Stimulated activated CD8-positive, alpha-beta memory T cell treated with anti-CD3 and anti-CD28 coated beads, Interleukin-12 subunit alpha, Interleukin-12 subunit beta, amount 100 ng/mL, for 1 hour (primary cell): ENCODE results near the gene HCAR2.
A peak's percentile ranks its signal among the peaks of the same experiment; 100 is the strongest.
"Not testable (repeated sequence)": the region's sequence is repeated elsewhere in the genome, so short reads cannot be mapped to it uniquely, and the experiment has no call there.

Source experiments
- DNase-seq: peaks from one replicate; pipeline ENCODE4 v3.0.0-alpha.2; 2020; ENCODE audit warnings: low read depth

The HCAR2 gene

DNA sequence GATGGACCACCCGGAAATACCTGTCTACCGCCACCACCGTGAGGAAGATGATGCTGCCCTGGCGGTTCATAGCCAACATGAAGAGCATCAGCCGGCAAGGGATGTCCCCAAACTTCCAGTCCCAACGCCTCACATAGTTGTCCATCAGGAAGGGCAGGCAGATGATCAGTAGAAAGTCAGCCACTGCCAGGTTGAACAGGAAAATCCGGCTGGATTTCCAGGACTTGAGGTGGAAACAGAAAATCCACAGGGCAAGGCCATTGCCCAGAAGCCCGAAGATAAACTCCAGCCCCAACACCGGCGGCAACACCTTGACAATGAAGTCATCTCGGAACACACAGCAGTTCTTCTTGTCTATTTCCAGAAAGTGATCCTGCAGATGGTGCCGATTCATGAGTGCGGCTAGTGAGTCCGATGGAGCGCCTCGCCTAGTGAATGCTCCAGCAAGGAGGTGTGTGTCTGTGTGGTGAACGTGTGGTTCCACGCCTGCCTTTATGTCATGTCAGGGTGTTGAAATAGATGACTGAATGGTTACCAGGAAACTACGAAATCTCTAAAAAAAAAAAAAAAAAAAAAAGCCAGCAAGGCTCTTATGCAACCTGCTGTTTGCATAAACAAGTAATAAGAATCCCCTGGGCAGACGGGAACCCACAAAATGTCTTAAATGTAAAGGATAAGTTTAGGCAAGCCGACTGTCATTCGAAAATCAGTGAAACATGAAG, at the start of gene HCAR2:
Gene HCAR2, minus strand, starts transcription at position 468 of the 722 bp plus-strand sequence. Its CDS starts 74 bp downstream, at position 394.
- not testable (repeated sequence) for DNase-seq

DNA sequence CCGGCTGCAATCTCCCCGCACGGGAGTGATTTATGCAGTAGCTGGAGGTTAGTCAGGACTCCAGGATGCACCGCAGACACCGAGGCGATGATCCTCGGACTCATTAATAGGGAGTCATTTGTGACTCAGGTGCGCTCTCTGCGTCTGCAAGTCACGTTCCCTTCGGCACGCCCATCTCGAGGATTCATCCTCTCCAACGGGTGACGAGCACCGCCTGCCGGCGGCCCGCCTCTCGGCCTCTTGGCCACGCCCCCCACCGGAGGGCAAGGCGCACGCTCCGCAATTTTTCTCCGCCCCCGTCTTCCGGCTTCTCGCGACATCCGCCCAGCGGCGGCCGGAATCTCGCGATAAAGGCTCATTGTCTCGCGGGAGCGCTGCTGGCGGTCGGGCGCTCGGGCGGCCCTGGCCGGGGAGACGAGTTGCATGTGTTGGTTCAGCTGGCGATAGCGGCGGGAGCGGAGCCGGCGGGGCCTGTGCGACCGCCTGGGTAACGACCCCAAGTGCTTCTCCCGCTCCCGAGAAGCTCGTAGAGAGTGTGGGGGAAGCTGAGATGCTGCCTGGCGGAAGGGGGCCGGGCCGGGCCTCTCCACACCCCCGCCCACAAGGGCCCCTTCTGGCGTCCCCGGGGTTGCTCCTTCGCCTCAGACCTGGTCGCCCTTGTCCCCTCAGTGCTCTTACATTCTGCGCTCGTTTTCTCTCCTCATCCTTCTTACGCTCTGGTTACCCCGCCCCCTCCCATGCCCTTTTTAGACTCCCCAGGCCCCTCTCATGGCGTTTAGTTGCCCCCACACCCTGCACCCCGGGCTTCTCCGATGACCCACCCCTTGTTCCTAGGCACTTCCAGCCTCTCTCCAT, 49.5 kb upstream of the HCAR2 start, which contains the start of gene DENR:
Gene DENR, plus strand, starts transcription at position 361 of the 855 bp plus-strand sequence. CDS start 878 bp downstream, outside the sequence.
- DNase-seq: peak; percentile 98

DNA sequence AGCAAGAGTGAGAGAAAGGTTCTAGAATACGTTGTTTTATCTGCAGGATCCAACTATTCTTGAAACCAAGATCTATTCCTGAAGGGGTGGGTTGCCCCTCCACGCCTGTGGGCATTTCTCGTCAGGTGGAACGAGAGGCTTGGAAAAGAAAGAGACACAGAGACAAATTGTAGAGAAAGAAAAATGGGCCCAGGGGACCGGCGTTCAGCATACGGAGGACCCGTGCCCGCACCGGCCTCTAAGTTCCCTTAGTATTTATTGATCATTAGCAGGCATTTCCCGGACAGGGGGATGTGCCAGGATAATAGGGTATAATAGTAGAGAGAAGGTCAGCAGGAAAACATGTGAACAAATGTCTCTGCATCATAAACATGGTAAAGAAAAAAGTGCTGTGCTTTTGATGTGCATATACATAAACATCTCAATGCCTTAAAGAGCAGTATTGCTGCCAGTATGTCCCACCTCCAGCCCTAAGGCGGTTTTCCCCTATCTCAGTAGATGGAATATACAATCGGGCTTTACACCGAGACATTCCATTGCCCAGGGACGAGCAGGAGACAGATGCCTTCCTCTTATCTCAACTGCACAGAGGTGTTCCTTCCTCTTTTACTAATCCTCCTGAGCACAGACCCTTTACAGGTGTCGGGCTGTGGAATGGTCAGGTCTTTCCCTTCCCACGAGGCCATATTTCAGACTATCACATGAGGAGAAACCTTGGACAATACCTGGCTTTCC, 47.8 kb upstream of the HCAR2 start:
- DNase-seq: not testable (repeated sequence)

DNA sequence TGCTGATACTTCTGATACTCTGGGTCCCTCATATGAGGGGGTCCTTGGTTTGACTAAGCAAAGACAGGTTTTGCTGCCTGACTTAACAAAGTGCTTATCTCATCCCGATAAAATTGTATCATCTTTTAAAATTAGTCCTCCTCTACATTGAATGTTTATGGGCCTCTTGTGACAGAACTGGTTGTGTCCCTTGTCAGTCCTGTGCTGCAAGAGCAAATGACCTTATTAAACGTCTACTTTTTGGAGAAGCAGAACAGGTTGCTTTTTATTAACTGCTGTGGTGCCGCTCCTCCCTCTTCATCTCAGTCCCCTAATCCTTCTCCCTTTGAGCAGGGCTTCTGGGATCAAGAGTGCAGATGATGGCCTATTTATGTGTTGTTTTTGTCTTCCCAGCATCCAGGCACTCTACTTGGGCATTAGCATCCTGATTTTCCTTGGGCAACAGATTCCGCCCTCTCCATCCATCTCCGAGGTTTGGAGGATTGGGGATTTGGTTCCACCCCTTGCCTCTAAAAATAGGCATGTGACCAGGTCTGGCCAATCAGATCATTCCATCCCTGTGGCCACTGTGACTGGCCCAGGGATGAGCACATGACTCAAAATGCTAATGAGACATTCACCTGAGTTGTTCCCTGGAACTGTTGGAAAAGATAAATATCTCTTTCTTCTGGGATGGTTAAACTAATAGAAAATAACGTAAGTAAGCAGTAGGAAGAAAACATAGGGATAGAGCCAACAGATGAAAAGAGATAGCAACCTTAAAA, 46.6 kb upstream of the HCAR2 start:
- no peak for DNase-seq

DNA sequence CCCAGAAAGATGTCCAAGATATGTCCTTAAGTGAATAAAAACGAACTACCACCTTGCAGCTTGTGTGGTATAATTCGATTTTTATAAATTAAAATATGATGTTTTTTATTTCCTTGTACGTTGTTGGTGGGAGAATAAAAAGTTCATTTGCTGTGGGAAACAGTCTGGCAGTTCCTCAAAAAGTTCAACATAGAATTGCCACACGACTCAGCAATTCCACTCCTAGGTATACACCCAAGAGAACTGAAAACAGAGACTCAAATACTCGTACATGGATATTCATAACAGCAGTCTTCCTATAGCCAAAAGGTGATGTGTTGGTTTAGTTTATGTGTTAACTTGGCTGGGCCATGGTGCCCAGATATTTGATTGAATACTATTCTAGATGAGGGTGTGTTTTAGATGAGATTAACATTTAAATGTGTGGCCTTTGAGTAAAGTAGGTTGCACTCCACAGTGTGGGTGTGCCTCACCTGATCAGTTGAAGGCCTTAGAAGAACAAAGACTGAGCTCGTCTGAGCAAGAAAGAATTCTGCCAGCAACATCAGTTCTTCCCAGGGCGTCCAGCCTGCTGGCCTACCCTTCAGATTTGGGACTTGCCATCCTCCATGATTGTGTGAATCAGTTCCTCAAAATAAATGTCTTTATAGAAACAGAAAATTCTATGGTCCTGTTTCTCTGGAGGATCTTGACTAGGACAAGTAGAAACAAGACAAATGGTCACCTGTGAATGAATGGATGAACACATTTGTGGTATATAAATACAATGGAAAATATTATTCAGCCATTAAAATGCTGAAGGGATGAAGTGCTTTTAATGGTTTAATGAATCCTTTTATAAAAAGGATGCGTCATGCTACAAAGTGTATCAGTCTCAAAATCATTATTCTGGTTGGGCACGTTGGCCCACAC, 44.3 kb upstream of the HCAR2 start:
- DNase-seq: no peak

DNA sequence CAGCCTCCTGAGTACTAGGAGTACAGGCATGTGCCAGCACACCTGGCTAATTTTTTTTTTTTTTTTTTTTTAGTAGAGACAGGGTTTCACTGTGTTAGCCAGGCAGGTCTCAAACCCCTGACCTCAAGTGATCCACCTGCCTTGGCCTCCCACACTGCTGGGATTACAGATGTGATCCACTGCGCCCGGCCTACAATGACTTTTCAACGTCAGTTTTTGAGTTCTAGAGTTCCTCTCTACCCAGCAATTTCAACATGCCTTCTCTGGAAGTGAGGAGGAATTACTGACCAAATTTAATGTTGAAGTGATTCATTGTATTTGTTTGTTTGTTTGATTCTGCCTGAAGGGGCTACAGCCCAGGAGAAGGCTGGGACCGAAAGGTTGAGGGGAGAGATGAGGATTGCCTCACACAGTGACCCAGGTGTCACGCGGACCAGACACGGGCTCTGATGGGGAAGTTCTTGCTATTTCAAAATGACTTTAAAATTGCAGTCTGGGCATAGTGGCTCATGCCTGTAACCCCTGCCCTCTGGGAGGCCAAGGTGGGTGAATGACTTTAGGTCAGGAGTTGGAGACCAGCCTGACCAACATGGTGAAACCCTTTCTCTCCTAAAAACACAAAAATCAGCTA, 40.9 kb upstream of the HCAR2 start:
- DNase-seq: no peak

DNA sequence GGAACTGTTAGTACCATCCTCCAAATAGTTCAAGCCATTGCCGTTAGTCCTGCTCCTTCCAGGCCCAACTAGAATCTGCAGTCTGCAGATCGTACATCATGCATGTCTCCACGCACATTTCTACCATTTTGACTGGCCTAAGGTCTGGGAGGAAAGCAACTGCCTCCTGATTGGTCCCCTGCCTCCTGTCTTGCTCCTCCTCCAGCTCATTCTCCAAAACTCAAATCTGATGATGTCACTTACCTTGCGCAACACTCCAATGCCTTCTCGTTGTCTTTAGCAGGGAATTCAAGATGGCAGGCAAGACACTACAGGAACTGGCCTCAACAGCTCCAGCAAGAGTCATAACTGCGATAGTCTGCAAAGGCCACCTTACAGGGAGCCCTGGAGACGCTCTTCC, 37.2 kb upstream of the HCAR2 start:
- DNase-seq: no peak

DNA sequence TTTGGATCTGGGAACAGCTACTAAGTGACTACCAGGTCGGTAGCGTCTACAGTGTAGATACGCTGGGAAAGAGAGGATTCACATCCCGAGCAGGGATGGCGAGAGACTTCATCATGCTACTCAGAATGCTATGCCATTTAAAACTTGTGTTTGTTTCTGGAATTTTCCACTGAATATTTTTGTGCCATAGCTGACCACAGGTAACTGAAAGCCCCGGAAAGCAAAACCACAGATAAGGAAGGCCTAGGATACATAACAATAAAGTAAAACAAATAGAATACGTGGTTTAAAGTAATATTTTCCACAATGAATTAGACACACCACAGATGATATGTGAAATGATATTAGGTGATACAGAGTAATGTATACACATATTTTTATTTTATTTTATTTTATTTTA, 35.4 kb upstream of the HCAR2 start:
- DNase-seq: no peak

DNA sequence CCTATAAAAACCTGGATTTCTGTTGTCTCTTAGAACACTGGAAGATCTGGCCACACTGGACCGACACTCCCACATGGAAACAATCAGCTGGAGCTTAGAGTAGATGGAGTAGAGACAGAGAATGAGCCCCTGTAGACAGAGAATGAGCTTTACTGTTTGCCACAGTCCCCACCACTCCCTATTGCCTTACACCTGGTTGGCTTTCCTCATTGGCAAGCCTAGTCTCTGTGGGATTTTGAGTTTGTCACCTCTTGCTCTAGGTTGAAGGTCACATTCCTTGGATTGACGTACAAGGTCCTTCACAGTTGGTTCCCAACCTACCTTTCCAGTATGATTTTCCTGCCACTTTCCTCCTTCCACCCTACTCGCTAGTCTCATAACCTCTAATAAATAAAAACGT, 29.5 kb upstream of the HCAR2 start:
- no peak for DNase-seq

DNA sequence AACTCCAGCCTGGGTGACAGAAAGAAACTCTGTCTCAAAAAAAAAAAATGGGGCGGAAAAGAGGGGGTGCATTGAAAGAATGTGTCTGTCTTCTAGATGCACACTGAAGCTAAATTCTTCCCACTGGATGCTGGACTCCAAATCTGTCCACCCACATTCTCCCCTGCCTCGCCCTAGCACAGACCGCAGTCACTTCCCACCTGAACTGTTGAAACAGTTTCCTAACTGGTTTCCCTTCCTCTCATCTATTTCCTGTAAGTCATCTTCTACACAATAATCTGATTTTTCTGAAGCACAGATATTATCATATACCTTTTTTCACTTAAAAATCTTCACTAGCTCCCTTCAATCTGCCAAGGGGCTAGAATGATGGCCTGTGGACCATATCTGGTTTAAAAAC, 29.0 kb upstream of the HCAR2 start:
- no peak for DNase-seq

DNA sequence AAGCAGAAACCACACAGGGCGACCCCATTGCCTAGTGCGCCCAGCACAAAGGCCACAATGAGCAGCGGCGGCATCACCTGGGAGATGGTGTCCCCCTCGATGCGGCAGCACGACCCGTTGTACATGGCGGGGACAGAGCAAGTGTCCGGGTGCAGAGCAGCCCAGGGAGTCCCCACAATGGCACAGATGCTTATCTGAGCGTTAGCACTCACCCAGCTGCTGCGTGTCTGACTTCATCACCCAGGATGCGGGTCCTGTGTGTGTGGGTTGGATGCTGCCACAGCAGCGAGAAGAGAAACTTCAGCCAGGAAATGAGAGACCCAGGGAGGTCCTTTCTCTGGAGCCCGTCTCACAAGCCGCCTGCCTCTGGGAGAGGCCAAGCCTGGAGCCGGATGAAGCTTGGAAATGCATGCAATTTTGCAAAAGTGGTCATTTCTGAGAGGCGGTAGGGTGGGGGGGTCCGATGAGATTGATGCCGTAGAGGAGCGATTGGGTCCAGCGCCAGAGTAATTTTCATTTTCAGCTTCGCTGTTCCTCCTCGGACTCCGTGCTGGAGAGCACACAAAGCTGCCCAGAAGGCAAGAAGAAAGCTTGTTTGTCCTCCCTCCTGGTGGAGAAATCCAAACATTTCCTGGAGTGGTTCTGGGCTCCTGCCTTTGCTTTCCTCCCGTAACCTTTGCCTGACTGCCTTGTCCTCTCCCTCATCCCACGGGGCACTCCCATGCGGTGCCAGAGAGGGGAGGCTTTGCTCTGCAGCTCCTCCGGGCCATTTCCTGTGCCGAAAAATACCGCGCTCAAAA, 27.3 kb upstream of the HCAR2 start, which contains the start of gene HCAR1:
Gene HCAR1, minus strand, starts transcription at position 630 of the 800 bp plus-strand sequence. Its CDS starts 505 bp downstream, at position 125.
- DNase-seq: no peak

DNA sequence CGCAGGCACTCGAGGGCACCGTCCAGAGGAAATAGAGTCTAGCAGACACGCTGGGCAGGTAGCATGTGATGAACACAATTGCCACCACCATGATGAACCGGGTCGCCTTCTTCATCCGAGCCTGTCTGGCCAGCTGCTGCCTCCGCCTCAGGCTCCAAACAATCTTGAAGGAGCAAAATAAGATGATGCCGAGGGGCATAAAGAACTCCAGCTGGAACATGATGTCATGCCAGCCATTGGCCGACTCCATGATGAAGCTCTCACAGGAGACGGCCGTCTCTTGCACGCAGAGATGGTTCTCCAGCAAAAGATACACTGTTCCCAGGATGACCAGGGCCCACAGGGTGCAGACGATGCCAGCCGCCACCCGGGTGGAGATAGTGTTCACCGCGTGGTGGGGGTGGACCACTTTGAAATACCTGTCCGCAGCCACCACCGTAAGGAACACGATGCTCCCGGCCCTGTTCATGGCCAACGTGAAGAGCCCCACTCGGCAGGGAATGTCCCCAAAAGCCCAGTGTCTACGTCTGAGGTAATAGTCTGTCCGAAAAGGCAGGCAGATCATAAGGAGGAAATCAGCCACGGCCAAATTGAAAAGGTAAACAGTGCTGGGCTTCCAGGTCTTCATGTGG, 26.5 kb upstream of the HCAR2 start:
- DNase-seq: no peak

DNA sequence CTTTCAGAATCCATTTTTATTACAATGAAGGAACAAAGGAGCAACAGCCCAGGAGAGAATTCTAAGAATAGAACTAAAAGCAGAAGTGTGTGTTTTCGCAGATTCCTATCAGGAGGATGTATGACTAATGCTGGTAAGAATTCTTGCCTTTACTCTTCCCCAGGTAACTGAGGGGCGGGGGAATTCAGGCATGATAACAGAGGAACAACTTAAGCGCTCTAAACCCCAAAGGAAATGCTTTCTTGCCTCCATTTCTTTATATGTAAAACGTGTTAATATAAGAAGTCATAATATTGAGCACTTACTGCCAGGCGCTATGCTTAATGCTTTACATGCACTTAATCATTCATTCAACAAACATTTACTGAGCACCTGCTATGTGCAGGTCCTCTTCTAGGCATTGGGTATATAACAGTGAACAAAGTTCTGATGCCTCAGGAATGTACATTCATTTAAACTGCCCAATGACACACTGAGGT, 23.0 kb upstream of the HCAR2 start:
- DNase-seq: no peak

DNA sequence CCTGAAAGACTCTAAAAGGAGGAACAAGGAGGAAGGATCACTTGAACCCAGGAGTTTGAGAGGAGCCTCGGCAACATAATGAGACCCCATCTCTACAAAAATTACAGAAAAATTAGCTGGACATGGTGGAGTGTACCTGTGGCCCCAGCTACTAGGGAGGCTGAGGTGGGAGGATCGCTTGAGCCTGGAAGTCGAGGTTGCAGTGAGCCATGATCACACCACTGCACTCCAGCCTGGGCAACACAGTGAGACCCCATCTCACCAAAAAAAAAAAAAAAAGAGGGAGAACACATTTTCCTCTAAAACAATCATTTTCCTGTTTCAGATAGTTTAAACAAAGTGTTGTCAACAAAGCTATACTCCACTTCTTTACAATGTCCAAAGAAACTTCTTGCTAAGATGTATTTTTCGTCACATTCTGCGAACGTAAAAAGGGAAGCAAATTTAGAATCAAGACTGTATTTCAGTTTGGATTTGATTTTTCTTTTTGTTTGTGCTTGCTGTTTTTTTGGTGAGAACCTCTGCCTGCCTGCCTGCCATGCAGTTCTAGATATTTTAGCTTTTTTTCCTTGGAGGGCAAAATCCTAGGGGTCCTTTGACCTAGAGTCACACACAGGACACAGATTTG, 22.4 kb upstream of the HCAR2 start:
- DNase-seq: no peak

DNA sequence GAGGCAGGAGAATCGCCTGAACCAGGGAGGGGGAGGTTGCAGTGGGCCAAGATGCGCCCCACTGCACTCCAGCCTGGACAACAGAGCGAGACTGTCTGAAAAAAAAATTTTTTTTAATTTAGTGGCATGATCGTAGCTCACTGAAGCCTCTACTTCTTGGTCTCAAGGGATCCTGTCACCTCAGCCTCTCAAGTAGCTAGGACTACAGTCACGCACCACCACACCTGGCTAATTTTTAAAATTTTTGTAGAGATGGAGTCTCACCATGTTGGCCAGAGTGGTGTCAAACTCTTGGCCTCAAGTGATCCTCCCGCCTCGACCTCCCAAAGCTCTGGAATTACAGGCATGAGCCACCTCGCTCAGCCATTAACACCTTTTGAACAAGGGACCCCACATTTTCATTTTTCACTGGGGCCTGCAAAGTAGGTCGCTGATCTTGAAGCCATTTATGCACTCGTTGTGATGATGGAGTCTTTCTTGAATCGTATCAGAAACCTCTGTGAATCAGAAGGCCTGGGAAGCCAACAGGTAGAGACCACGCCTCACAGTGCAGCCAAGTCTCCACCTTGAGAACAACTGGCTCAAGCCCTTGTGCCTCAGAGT, 21.6 kb upstream of the HCAR2 start:
- no peak for DNase-seq

DNA sequence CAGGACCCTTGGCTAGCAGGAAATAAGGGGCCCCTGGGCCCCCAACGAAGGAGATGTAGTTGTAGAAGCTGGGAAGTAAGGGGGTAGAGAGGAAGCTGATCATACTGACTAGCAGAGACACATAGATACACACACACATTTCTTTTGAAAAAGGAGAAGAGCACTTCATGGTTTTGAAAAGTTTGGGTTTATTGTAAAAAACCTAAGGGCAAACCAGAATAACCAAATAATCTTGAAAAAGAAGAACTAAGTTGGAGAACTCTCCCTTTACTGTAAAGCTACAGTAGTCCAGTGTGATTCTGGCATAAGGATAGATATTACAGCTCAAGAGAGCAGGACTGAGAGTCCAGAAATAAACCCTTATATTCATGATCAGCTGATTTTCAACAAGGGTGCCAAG, 19.2 kb upstream of the HCAR2 start:
- DNase-seq: no peak

DNA sequence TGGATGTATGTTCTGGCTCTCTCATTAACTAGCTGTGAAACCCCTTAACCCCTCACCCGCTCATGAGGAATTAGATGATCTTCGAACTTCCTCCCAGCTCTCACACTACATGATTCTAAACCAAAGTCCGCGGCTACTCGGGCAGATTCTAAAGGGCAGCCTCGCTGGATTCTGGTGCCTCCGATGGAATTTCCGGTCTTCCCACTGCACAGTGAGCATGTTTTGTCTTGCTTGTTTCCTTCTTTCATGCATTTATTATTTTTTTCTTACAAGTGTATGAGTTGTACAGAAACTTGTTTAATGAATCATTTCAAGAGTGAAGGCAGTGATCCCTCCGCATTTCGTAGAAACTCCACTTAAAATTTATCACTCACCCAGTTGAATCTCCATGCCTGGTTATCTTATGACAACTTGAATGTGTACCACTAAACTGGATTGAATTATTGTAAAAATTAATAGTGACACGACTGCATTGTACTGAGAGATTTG, 17.9 kb upstream of the HCAR2 start:
- no peak for DNase-seq
